Measurements from ENCODE around the gene PDCD1LG2. TPM values are rescaled to one million over a fixed set of nuclear protein-coding genes. Genes with fewer than 3 reads are reported as not detected.

The PDCD1LG2 gene
- total RNA-seq, 4 donors from 2014 or later = 2.5 to 4.2 (median 2.9) TPM

GRCh38 chr9:5559659-5560058, 49.3 kb downstream of the PDCD1LG2 start:
- Histone ChIP-seq H3K27me3 (no peaks in the 10 kb centered on the region), H3K27ac (replicated peaks in 1 of 4) (no peak overlapping the region), H3K4me3 (no peak overlapping the region), H3K4me1 (peaks cover 14 to 32% (median 26%) of the 10 kb centered on the region in 4 donors), H3K9me3 (no peaks in the 10 kb centered on the region), H3K36me3 (no peaks in the 10 kb centered on the region)
- WGBS = 80% methylated on average over 2 of the region's 2 CpGs
- no peak for DNase-seq (ENCODE audit: extremely low spot score)
- no peak for TF ChIP-seq CTCF (IDR thresholded peaks at IDR 0.05)
- no peak for TF ChIP-seq POLR2A (IDR thresholded peaks at IDR 0.05; ENCODE audit: low read depth)
- TF ChIP-seq EP300 (IDR thresholded peaks at IDR 0.05) = no peak
- TF ChIP-seq POLR2AphosphoS5 (IDR thresholded peaks at IDR 0.05) = no peak
- intact Hi-C loops (cut with DNase I) = no loop called here

GRCh38 chr9:5560443-5561100, 50.2 kb downstream of the PDCD1LG2 start:
- 89% methylated on average over 4 of the region's 4 CpGs for WGBS
- Histone ChIP-seq H3K9me3 (no peaks in the 10 kb centered on the region), H3K4me3 (no peak overlapping the region), H3K4me1 (peaks cover 14 to 32% (median 26%) of the 10 kb centered on the region in 4 donors), H3K27me3 (no peaks in the 10 kb centered on the region), H3K27ac (replicated peaks in 1 of 4) (no peak overlapping the region), H3K36me3 (no peaks in the 10 kb centered on the region)
- DNase-seq (ENCODE audit: extremely low spot score) = no peak
- no peak for TF ChIP-seq EP300 (IDR thresholded peaks at IDR 0.05)
- no peak for TF ChIP-seq POLR2AphosphoS5 (IDR thresholded peaks at IDR 0.05)
- TF ChIP-seq POLR2A (IDR thresholded peaks at IDR 0.05; ENCODE audit: low read depth) = no peak
- TF ChIP-seq CTCF (IDR thresholded peaks at IDR 0.05) = no peak
- intact Hi-C loops (cut with DNase I) = no loop called here

- no peaks in the 10 kb centered on the region for H3K27me3 ChIP-seq
- intact Hi-C loops (cut with DNase I) = no loop called here
- no peak for TF ChIP-seq EP300 (IDR thresholded peaks at IDR 0.05)
- no peak for TF ChIP-seq CTCF (IDR thresholded peaks at IDR 0.05)
- TF ChIP-seq POLR2AphosphoS5 (IDR thresholded peaks at IDR 0.05) = no peak
- TF ChIP-seq POLR2A (IDR thresholded peaks at IDR 0.05; ENCODE audit: low read depth) = no peak
- H3K4me3 ChIP-seq = no peak overlapping the region
- H3K27ac ChIP-seq (replicated peaks in 1 of 4) = no peak overlapping the region
- no peak for DNase-seq (ENCODE audit: extremely low spot score)
- no peaks in the 10 kb centered on the region for H3K9me3 ChIP-seq
- no peaks in the 10 kb centered on the region for H3K36me3 ChIP-seq
- H3K4me1 ChIP-seq = peaks cover 14 to 21% (median 19%) of the 10 kb centered on the region in 4 donors
- WGBS = 94% methylated on average over 1 of the region's 1 CpG
Observed at GRCh38 chr9:5561828-5562488, 51.6 kb downstream of the PDCD1LG2 start.

- Histone ChIP-seq H3K4me3 (no peak overlapping the region), H3K9me3 (no peaks in the 10 kb centered on the region), H3K36me3 (no peaks in the 10 kb centered on the region), H3K27me3 (no peaks in the 10 kb centered on the region), H3K4me1 (peaks cover 6 to 11% (median 9%) of the 10 kb centered on the region in 4 donors), H3K27ac (replicated peaks in 1 of 4) (no peak overlapping the region)
- intact Hi-C loops (cut with DNase I) = no loop called here
- no peak for TF ChIP-seq POLR2A (IDR thresholded peaks at IDR 0.05; ENCODE audit: low read depth)
- TF ChIP-seq CTCF (IDR thresholded peaks at IDR 0.05) = no peak
- TF ChIP-seq EP300 (IDR thresholded peaks at IDR 0.05) = no peak
- no peak for TF ChIP-seq POLR2AphosphoS5 (IDR thresholded peaks at IDR 0.05)
- no peak for DNase-seq (ENCODE audit: extremely low spot score)
- 65% methylated on average over 5 of the region's 5 CpGs for WGBS
Observed at GRCh38 chr9:5562806-5563416, 52.6 kb downstream of the PDCD1LG2 start.

Data from esophagus muscularis mucosa (tissue), 4 donors.